HG03460 (cell line): Measurements from ENCODE around the gene CLIC6.

Experiments used
- ATAC-seq: cut with Tn5 transposase; IDR thresholded peaks from one replicate; pipeline ENCODE4 v1.9.1; 2021; ENCODE audit not compliant: unreplicated experiment

The CLIC6 gene

GRCh38 chr21:34762786-34763185 lies 94.0 kb downstream of the CLIC6 start:
- no peak for ATAC-seq

- ATAC-seq = no peak
These were observed 96.0 kb downstream of the CLIC6 start for GRCh38 chr21:34764715-34765284.

GRCh38 chr21:34765619-34766018 lies 96.8 kb downstream of the CLIC6 start:
- ATAC-seq = no peak

GRCh38 chr21:34766862-34767261 lies 98.1 kb downstream of the CLIC6 start:
- no peak for ATAC-seq
